ENCODE results near the gene GASK1A.
"Not testable (repeated sequence)": the region's sequence is repeated elsewhere in the genome, so short reads cannot be mapped to it uniquely, and the experiment has no call there.

Gene GASK1A

GRCh38 chr3:42979044-42979972 lies at the start of gene GASK1A:
GASK1A (plus strand) TSS chr3:42979311; CDS start chr3:42979643, 332 bp downstream.
- DNase-seq (ENCODE audit: low read depth) = no peak

- no peak for DNase-seq (ENCODE audit: low read depth)
Observed at GRCh38 chr3:42934111-42934510, 45.0 kb upstream of the GASK1A start.

GRCh38 chr3:42934910-42935309 lies 44.2 kb upstream of the GASK1A start:
- no peak for DNase-seq (ENCODE audit: low read depth)

GRCh38 chr3:42935472-42935871 lies 43.6 kb upstream of the GASK1A start:
- no peak for DNase-seq (ENCODE audit: low read depth)

- no peak for DNase-seq (ENCODE audit: low read depth)
Observed at GRCh38 chr3:42936157-42936981, 42.7 kb upstream of the GASK1A start.

GRCh38 chr3:42937334-42937733 lies 41.8 kb upstream of the GASK1A start:
- DNase-seq (ENCODE audit: low read depth) = no peak

GRCh38 chr3:42942693-42943092 lies 36.4 kb upstream of the GASK1A start:
- DNase-seq (ENCODE audit: low read depth) = no peak

GRCh38 chr3:42946050-42946449 lies 33.1 kb upstream of the GASK1A start:
- DNase-seq (ENCODE audit: low read depth) = no peak

GRCh38 chr3:42957573-42957972 lies 21.5 kb upstream of the GASK1A start:
- DNase-seq (ENCODE audit: low read depth) = no peak

GRCh38 chr3:42960282-42960681 lies 18.8 kb upstream of the GASK1A start:
- DNase-seq (ENCODE audit: low read depth) = no peak

- DNase-seq (ENCODE audit: low read depth) = no peak
Observed at GRCh38 chr3:42960786-42961185, 18.3 kb upstream of the GASK1A start.

- DNase-seq (ENCODE audit: low read depth) = no peak
Observed at GRCh38 chr3:42961633-42962032, 17.5 kb upstream of the GASK1A start.

- no peak for DNase-seq (ENCODE audit: low read depth)
Observed at GRCh38 chr3:42963269-42963668, 15.8 kb upstream of the GASK1A start.

- no peak for DNase-seq (ENCODE audit: low read depth)
Observed at GRCh38 chr3:42964266-42964665, 14.8 kb upstream of the GASK1A start.

GRCh38 chr3:42970557-42970956 lies 8.6 kb upstream of the GASK1A start:
- no peak for DNase-seq (ENCODE audit: low read depth)

- no peak for DNase-seq (ENCODE audit: low read depth)
Observed at GRCh38 chr3:42970976-42971772, 7.9 kb upstream of the GASK1A start.

GRCh38 chr3:42974906-42975305 lies 4.2 kb upstream of the GASK1A start:
- not testable (repeated sequence) for DNase-seq (ENCODE audit: low read depth)

GRCh38 chr3:42975456-42975855 lies 3.7 kb upstream of the GASK1A start:
- DNase-seq (ENCODE audit: low read depth) = no peak

- DNase-seq (ENCODE audit: low read depth) = no peak
Observed at GRCh38 chr3:42975955-42976354, 3.2 kb upstream of the GASK1A start.

GRCh38 chr3:42980209-42980608 lies 1.1 kb downstream of the GASK1A start:
- DNase-seq (ENCODE audit: low read depth) = no peak

- no peak for DNase-seq (ENCODE audit: low read depth)
Observed at GRCh38 chr3:42980909-42981308, 1.8 kb downstream of the GASK1A start.
